HG02938 (cell line): ENCODE measurements around the gene NISCH.

Source experiments
- ATAC-seq: cut with Tn5 transposase; IDR thresholded peaks from one replicate; pipeline ENCODE4 v1.9.1; 2021; ENCODE audit warnings: mild to moderate bottlenecking, moderate library complexity; ENCODE audit not compliant: unreplicated experiment

The NISCH gene

DNA sequence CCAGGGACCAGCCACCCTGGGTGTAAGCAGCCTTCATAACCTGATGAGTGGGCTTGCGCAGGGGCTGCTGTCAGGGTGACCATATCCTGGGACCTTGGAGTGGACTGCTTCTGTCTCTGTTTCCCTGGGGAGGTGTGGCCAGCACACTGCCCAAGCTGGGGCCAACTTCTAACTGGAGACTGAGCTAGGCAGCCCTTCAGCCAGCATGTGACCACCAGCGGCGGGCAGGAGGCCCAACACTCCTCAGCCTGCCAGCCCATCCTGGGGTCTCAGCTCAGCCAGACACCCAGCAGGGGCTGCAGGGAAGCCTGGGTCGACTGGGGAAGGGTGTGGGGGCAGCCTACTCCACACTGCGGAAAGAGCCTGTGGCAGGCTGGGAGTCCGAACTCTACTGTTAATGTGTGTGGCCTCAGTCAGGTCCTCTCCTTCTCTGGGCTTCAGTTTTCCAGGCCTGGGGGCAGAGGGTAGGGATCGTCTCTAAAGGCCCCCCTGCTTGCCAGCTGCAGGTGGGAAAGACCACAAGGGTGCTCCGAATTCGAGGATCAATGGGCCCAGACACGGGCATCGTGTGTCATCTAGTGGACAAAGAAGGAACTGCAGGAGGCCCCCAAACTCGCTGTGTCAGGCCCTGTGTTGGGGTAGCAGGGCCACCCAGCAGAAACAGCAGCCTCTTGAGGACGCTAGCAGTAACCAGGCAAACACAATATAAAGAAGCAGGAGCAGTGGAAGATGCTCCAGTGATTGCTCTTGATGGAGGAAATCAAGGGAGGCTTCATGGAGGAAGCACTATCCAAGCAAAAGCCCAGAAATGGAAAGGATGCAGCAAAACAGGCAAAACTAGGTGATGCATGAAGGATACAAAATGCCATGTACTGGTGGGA lies 8.5 kb upstream of the NISCH start:
- no peak for ATAC-seq

DNA sequence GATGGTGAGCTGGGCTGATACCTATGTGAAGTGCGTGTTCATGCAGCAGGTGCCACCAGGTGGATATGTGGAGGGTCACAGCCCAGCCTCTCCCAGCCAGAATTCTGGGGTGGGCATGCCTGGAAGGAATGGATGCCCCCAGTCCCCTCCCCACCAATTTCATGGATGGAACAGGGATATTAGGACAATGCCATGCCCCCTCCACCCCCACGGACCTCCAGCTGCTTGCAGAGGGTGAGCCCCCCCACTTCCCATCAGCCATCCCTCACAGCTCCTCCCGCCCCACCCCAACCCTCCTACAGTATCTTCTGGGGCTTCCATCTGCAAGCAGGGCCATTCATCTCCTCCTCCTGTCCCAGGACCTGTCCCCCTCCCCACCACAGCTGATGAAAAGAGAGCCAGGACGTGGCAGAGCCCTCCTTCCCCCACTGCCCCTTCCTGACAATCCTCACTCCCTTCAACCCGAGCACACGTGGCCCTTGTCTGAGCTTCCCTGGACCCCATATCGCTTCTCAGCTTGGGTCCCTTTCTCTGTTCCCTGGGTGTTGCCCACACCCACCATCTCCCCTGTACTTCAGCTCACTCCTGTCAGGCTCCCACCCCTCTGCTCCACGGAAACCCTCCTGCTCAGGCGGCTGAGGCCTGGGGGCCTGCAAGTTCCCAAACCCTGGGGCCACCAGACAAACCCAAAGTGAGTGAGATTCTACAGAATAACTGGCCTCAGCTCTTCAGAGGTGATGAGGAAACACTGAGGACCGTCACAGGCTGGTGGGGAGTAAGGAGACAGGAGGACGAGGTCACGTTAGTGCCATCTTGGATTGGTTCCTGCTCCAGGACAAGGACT lies 7.7 kb upstream of the NISCH start:
- no peak for ATAC-seq

GRCh38 chr3:52450489-52451236 lies 4.7 kb upstream of the NISCH start:
- no peak for ATAC-seq

GRCh38 chr3:52451237-52452083 lies 3.9 kb upstream of the NISCH start:
- no peak for ATAC-seq

- no peak for ATAC-seq
Measured at GRCh38 chr3:52452126-52452525, 3.3 kb upstream of the NISCH start.

DNA sequence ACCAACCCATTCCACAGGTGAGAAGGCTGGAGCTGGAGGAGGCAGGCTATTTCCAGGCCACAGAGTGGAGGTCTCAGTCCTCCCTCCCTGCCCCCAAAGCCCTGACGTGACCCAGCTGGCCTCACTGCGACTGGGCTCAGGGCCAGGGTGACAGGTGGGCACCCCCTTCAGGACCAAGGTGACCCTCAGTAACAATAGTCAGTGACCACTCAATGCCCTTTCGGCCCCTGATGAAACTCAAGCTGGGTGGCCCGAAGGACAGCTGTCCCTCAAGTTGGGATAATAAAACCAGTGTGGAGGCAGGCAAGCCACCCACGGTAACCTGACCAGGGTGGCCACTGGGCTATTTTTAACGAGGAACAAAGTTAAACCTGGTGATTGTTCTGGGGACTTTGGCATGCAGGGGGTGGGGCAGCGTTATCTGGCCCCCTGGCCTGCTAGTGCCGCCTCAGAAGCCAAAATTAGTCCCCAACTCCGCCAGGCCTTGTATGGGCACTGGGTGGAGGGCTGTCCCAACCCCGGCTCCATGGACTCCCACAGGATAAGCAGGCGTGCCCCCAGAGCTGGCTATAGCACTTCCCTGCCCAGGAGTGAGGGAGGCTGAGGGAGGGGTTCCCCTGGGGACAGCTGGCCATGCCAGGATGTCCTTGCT lies 2.7 kb upstream of the NISCH start:
- ATAC-seq = no peak

GRCh38 chr3:52453496-52454249 lies 1.7 kb upstream of the NISCH start, which contains the start of gene TNNC1:
TSS of gene TNNC1 (minus strand) at chr3:52454041. CDS start at chr3:52454015, 26 bp downstream.
- no peak for ATAC-seq

- no peak for ATAC-seq
Measured at GRCh38 chr3:52454250-52454937, 1.0 kb upstream of the NISCH start.

- no peak for ATAC-seq
Measured at GRCh38 chr3:52454938-52455282, 494 bp upstream of the NISCH start.

DNA sequence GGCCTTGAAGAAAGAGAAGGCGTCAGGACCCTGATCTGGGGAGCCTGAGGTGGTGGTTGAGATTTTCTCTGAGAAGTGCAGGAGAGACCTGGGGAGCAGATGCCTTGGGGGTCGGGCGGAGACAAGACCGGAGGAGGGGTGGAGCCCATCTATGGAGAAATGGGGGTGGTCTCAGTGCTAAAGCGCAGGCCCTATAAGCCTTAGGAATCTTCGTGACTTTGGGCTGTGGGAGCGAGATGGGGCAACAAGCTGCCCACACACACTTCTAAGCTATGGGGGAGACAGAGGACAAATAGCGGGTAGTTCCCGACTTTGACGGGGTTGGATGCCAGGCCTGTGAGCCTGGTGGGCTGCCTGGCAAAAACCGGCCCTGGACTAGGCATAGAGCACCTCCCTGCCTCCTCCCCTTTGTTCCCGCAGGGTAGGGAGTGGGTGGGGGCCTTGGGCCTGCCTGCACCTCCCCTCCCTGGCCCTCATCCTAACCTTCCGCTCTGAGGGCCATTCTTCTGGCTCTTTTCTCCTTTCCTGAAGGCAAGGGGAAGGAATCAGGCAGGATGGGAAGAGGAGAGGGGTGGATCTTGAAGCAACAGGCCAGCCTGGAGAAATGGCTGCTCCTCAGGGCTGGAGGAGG lies 880 bp downstream of the NISCH start:
- ATAC-seq = no peak

DNA sequence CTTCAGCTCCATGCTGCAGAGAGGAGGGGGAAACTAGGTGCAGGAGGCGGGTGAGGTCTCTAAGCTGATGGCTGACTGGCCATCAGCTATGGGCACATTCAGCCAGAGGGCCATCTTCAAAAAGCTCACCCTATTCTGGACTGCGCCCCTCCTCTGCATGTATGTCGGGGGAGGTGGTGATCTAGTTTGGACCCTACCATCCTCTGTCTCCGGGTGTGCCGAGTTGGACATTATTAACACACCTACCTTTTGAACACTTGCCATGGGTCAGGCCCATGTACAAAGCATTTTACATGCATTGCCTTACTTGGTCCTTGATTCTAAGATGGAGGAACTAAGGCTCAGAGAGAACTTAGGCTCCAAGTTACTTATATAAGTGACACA lies 1.4 kb downstream of the NISCH start:
- no peak for ATAC-seq

- ATAC-seq = no peak
Measured at GRCh38 chr3:52458031-52458760, 2.8 kb downstream of the NISCH start.

DNA sequence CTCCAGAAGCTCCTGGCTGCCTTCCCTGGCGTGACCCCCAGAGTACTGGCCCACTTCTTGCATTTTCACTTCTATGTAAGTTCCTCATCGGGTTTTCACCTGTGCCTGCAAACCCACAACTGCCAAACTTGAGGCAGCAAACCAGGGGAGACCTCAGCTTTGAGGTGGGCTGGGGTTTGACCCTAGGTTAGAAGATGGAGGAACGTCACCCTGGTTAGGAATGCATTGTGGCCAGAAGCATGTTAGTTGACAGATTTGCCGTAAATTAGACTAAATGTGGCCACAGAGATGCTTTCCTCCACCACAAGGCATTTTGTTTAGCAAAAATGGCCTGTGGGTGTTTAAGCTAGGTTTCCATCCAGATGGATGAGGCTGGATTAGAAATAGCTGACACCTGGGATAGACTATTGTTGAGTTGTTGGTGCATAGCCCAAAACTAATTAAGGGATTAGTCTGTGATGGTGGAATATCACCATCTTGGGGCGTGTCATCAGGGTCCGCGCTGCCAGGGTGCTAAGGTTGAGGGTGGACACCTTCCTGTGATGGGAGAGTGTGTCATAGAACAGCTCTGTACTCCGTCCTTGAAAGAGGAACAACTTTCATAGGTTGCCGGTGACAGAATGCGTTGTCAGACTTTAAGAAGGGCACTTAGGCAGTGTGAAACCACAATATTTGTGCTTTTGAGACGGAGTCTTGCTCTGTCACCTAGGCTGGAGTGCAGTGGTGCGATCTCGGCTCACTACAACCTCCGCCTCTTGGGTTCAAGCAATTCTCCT lies 3.6 kb downstream of the NISCH start:
- no peak for ATAC-seq

- no peak for ATAC-seq
Measured at GRCh38 chr3:52461874-52462273, 6.5 kb downstream of the NISCH start.

DNA sequence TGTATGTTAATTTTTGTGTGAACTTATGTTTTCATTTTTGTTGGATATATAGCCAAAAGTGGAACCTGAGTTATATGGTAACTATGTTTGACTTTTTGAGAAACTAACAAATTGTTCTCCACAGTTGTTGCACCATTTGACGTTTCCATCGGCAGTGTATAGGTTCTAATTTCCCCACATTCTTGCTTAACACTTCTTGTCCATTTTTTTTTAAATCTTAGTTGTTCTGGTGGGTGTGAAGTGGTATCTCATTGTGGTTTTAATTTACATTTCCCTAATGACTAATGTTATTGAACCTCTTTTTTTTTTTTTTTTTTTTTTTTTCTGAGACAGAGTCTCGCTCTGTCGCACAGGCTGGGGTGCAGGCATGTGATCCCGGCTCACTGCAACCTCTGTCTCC lies 8.0 kb downstream of the NISCH start:
- no peak for ATAC-seq

- ATAC-seq = no peak
Measured at GRCh38 chr3:52468336-52468735, 12.9 kb downstream of the NISCH start.

DNA sequence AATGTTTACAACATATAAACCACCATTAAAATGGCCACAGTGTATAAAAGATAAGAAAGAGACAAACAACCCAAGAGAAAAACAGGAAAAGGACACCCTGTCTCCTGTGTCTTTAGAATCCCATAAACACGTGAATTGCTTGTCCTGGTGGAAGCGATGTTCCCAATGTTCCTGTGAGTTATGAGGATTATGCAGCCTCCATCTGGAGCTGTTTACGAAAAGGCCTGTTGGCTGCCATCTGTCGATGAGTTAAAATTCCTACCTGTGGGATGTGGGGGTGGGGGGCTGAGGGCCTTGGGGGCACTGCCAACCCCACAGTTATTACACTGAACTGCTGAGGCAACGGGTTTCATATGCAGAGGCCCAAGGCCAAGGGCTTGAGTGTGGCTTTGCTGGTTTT lies 13.6 kb downstream of the NISCH start:
- no peak for ATAC-seq
